GM18526 (cell line): ENCODE data around the gene SMR3A.

Experiments used
- POLR2A ChIP-seq: IDR thresholded peaks from 3 replicates; pipeline ENCODE4 v1.6.1; 2011; ENCODE audit not compliant: insufficient read length; ENCODE audit errors: extremely low read depth

The SMR3A gene

DNA sequence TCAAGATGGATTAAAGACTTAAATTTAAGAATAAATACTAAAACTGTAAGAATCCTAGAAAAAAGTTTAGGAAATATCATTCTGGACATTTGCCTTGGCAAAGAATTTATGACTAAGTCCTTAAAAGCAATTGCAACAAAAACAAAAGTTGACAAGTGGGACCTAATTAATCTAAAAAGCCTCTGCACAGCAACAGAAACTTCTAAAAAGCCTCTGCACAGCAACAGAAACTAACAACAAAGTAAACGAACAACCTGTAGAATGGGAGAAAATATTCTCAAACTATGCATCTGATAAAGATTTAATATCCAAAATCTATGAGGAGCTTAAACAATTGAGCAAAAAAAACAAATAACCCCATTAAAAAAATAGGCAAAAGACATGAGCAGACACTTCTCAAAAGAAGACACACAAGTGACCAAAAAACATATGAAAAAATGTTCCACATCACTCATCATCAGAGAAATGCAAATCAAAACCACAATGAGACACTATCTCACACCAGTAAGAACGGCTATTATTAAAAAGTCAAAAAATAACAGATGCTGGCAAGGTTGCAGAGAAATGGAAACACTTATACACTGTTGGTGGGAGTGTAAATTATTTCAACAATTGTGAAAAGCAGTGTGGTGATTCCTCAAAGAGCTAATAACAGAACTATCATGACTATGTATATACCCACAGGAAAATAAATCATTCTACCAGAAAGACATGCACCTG lies 31.7 kb downstream of the SMR3A start:
- no peak for TF ChIP-seq POLR2A

DNA sequence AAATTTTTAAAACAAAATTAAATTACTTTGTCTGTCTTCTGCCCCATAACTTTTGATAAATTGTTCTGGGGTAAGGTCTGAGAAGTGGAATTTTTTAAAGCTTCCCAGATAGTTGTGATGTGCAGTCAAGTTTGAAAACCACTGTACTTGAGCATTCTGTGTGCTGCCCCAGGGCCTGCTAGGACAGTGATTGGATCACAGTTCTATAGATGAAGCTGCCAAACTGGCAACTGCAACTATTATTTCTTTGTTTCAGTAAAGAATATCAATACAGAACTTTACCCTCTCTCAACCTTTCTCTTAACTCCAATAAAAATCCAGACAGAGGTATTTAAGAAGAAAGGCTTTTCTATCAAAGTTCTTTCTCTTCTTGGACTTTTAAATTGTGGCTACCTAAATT lies 37.0 kb downstream of the SMR3A start, which contains the start of gene OPRPN:
Gene OPRPN (plus strand): TSS at position 361 of the 400 bp plus-strand sequence. CDS start 1,346 bp downstream, outside the sequence.
- TF ChIP-seq POLR2A, result no peak

DNA sequence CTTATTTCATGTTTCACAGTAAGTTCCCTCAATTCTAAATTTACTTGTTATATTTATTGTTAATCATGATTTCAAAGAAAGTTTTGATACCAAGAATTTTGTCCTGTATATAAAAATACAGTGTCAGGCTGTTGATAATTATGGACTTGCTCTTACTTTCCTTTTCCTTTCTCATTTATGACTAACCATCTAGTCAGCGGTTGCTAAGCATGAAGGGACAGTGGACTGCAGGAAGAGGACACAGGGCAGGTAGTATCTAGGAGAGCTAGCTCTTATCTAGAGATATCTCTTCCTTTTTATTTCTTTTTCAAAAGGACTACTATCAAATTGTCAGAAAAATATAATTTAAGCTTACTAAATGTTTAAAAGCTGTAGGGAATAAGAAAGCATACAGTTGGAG lies 38.8 kb downstream of the SMR3A start:
- no peak for TF ChIP-seq POLR2A

DNA sequence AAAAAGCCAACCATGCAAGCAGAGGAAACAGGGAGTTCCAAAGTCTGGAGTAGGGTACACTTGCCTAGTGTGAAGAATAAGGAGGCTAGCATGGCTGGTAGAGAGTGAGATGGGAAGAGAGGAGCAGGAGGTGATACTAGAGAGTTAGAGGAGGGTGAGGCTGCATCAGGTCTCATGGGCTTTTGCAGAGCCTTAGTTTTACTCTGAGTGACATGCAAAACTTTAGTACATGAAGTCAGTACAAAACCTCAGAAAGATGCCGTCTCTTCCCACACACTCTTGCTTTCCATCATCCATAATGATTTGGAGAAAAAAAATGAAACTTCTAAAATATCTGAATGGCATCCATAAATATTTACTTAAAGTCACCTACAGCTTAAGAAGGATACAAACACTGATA lies 42.2 kb downstream of the SMR3A start:
- no peak for TF ChIP-seq POLR2A

DNA sequence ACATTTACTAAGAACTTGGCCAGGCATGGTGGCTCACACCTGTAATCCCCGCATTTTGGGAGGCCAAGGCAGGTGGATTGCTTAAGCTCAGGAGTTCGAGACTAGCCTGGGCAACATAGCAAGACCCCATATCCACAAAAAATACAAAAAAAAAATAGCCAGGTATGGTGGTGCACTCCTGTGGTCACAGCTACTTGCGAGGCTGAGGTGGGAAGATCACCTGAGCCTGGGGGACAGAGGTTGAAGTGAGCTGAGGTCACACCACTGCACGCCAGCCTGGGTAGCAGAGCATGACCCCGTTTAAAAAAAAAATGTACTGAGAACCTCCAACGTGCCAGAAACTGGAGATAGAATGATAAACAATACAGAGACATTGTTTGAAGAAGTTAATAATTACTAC lies 45.2 kb downstream of the SMR3A start:
- TF ChIP-seq POLR2A, result no peak
